Measurements from ENCODE around the gene NAV1. TPM values are rescaled to one million over a fixed set of nuclear protein-coding genes. Genes with fewer than 3 reads are reported as not detected.

Gene NAV1
- total and polyA plus RNA-seq, 9 of the 15 experiments (the other 6 are each of a cell fraction or from before 2014, with no cell fraction given): 0.91 to 16.8 (median 3.2) TPM

DNA sequence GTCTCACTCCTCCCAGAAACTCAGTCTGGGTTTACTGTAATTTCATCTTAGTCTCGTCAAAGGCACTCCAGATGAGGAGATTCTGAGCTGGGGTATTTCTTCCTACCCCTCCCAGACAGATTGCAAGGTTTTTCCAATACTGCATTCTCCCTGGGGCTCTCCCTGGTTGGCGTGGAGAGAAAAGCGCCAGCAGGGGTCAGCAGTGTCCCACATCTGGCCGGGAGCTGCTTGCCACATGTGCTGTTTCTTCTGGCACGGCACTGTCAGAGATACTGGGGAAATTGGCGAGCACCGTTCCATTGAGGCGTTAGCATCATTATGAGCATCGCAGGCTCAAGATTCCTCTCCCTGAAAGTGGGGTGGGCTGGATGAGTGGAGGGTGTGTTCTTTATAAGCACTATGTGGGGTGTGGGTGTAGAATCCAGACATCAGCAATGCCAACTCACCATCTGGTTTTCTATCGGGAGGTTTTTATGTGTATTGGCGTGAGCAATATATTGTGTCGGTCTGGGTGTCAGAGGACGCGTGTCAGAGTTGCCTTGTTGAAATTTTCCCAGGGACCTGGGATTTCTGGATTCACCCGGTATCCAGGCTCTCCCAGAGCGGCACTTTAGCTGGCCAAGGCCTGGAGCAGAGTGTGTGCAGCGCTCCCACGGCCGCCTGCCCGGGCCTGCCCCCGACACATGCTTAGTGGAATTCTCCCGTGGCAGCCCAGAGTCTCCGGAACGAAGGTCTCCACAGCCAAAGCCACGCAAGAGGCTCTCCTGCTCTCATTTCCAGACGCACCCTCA is 8.0 kb upstream of the NAV1 start (continued):
- TF ChIP-seq CEBPG (CRISPR knock-in tag; IDR thresholded peaks at IDR 0.05) (no peak), CEBPG (tag; conservative IDR thresholded peaks at IDR 0.05 in 1 of 2, IDR thresholded peaks at IDR 0.05 in 1 of 2) (peak; percentile 7 to 40; a peak in 1 of 4 replicates), TBP (optimal IDR thresholded peaks at IDR 0.05; ENCODE audit: low read depth, low read length) (no peak), POLR2A (conservative IDR thresholded peaks at IDR 0.05) (no peak), STAG1 (CRISPR knock-in tag; IDR thresholded peaks at IDR 0.05; ENCODE audit: borderline replicate concordance) (peak; percentile 90; the same call in 1 of the 2 replicates), KLF16 (IDR thresholded peaks at IDR 0.05) (peak; percentile 41; the same call in 1 of the 2 replicates), POLR3G (IDR thresholded peaks at IDR 0.05; ENCODE audit: extremely low read depth, insufficient read length, insufficient replicate concordance) (no peak), ETV1 (tag; conservative IDR thresholded peaks at IDR 0.05; ENCODE audit: low read depth) (no peak)
- TF ChIP-seq, protein P1, sequence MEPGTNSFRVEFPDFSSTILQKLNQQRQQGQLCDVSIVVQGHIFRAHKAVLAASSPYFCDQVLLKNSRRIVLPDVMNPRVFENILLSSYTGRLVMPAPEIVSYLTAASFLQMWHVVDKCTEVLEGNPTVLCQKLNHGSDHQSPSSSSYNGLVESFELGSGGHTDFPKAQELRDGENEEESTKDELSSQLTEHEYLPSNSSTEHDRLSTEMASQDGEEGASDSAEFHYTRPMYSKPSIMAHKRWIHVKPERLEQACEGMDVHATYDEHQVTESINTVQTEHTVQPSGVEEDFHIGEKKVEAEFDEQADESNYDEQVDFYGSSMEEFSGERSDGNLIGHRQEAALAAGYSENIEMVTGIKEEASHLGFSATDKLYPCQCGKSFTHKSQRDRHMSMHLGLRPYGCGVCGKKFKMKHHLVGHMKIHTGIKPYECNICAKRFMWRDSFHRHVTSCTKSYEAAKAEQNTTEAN (CRISPR knock-in tag; IDR thresholded peaks at IDR 0.05): no peak
- TF ChIP-seq, protein P2, sequence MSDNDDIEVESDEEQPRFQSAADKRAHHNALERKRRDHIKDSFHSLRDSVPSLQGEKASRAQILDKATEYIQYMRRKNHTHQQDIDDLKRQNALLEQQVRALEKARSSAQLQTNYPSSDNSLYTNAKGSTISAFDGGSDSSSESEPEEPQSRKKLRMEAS (CRISPR knock-in tag; IDR thresholded peaks at IDR 0.05): peak; percentile 76

Measured in K562 (cell line).